Naive thymus-derived CD8-positive, alpha-beta T cell (primary cell): ENCODE results near the gene PABPN1L. TPM values are rescaled to one million over a fixed set of nuclear protein-coding genes. Genes with fewer than 3 reads are reported as not detected.

Experiments used
- ATAC-seq, 2 donors: fragments of 150-1000 bp; cut with Tn5 transposase in 1 of 2; sonication (Bioruptor Pico), chemical (Tn5 transposase) in 1 of 2; 1 replicate in 1 of 2; 2 replicates in 1 of 2; pipeline ENCODE4 v1.10.0; 2021; ENCODE audit warnings: mild to moderate bottlenecking in 2 of 2, moderate library complexity in 2 of 2
- POLR2A ChIA-PET: fragments of 350-600 bp; sonication (Branson Sonifier 250); formaldehyde crosslinking; loops from one replicate; lab custom pipeline; 2021; ENCODE audit warnings: antibody characterized with exemption; lab: Charles Lee
- DNase-seq, 10 donors: peaks; one replicate each; pipeline versions ENCODE4 v3.0.0 to v3.0.0-alpha.2; 2020 to 2022
- H3K27ac Mint-ChIP-seq, 10 donors: one replicate each; pipeline ENCODE4 v1.8.0; 2020 to 2022; ENCODE audit warnings: mild to moderate bottlenecking in 10 of 10, mixed read lengths in 10 of 10, moderate library complexity in 4 of 10, inconsistent platforms in 1 of 10
- H3K27me3 Mint-ChIP-seq, 5 donors: one replicate each; pipeline ENCODE4 v1.8.0; 2021 to 2022; ENCODE audit warnings: mixed read lengths in 5 of 5
- H3K36me3 Mint-ChIP-seq, 3 donors: one replicate each; pipeline ENCODE4 v1.8.0; 2020 to 2022; ENCODE audit warnings: mixed read lengths in 3 of 3, mild to moderate bottlenecking in 2 of 3, inconsistent platforms in 1 of 3
- H3K4me1 Mint-ChIP-seq, 4 donors: one replicate each; pipeline ENCODE4 v1.8.0; 2021 to 2022; ENCODE audit warnings: mixed read lengths in 4 of 4
- H3K4me3 Mint-ChIP-seq, 10 donors: one replicate each; pipeline ENCODE4 v1.8.0; 2020 to 2022; ENCODE audit warnings: mild to moderate bottlenecking in 10 of 10, mixed read lengths in 10 of 10, moderate library complexity in 6 of 10, inconsistent platforms in 1 of 10
- H3K9me3 Mint-ChIP-seq, 9 donors: one replicate each; pipeline ENCODE4 v1.8.0; 2020 to 2022; ENCODE audit warnings: mixed read lengths in 9 of 9, mild to moderate bottlenecking in 3 of 9, inconsistent platforms in 1 of 9, moderate library complexity in 1 of 9
- polyA plus RNA-seq, 3 donors: library from polyadenylated mRNA; unstranded; fragments of 300-500 nt; fragmentation: Illumina TruSeq; gene quantifications; one replicate each; pipeline ENCODE4 v1.2.3, GENCODE V29; 2021
- total RNA-seq, 8 experiments: library from RNA in 2 of 8; stranded (reverse) in 2 of 8; gene quantifications; one replicate each; pipeline ENCODE4 v1.2.3 and lab custom pipeline; 2021 to 2026

Gene PABPN1L, protein sequence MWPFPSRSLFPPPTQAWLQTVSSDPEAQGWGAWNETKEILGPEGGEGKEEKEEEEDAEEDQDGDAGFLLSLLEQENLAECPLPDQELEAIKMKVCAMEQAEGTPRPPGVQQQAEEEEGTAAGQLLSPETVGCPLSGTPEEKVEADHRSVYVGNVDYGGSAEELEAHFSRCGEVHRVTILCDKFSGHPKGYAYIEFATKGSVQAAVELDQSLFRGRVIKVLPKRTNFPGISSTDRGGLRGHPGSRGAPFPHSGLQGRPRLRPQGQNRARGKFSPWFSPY
- total RNA-seq: not detected
- not detected for polyA plus RNA-seq
- 0 reads per million in 6 experiments for total RNA-seq (lab: John Stamatoyannopoulos, UW)

DNA sequence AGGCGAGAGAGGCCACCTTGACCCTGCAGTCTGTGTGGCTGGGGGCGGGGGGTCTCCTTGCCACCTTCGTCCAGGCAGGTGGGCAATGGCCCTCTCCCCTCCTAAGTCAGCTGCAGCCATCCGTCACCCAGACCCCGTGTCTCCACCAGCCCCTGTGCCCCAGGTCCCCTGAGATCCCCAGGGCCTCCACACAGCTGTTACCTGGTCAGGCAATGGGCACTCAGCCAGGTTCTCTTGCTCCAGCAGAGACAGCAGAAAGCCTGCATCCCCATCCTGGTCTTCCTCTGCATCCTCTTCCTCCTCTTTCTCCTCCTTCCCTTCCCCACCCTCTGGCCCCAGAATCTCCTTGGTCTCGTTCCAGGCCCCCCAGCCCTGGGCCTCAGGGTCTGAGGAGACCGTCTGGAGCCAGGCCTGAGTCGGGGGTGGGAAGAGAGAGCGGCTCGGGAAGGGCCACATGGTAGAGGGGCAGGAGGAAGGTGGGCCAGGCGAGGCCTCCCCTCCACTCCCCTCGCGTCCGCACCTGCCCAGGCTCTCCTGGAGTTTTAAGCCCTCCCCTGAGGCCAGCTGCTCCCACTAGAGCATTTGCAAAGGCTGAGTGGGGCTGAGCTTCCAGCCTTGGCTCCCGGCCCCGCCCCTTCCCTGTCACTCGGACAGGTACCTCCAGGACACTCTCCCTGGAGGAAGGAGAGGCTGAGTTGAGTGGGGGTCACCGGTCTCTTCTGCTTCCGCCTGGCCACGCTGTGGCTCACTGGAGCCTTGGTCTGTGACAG, at the start of gene PABPN1L:
TSS of gene PABPN1L (minus strand) at position 510 of the 770 bp plus-strand sequence. CDS start at position 456, 54 bp downstream.
- POLR2A ChIA-PET: no interaction called here
- DNase-seq (no peak), ATAC-seq (no peak)
- Mint-ChIP-seq H3K4me3 (no peak within 1 kb of the TSS), H3K27ac (no peak within 1 kb of the TSS), H3K27me3 (peaks cover 1 to 15% (median 7%) of the 10 kb centered on the region in 5 donors), H3K36me3 (peaks cover 0 to 6% (median 0%) of the 10 kb centered on the region in 3 donors), H3K9me3 (no peaks in the 10 kb centered on the region), H3K4me1 (peaks cover 0 to 8% (median 5%) of the 10 kb centered on the region in 4 donors)

DNA sequence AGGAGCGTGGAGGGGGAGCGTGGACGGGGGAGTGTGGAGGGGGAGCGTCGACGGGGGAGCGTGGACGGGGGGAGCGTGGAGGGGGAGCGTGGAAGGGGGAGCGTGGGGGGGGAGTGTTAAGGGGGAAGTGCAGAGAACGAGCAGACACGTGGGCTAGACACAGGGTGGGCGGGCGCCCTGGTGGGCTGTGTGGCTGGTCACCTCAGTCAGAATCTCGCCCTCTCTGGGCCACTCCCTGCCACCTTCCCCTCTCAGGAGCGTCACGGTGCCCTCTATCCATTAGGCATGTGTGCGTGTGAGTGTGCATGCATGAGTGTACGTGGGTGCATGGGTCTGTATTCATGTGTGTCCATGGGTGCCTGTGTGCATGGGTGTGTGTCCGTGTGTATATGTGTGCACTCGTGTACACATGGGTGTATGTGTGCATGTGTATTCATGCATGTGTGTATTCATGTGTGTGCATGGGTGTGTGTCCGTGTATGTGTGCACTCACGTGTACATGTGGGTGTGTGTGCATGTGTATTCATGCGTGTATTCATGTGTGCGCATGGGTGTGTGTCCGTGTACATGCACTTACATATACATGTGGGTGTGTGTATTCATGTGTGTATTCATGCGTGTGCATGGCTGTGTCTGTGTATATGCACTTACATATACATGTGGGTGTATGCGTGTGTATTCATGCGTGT, 49.3 kb upstream of the PABPN1L start:
- no peak for DNase-seq
- ATAC-seq: no peak
- H3K4me1 Mint-ChIP-seq: peaks cover 0 to 17% (median under 1%) of the 10 kb centered on the region in 4 donors
- no peaks in the 10 kb centered on the region for H3K36me3 Mint-ChIP-seq
- H3K9me3 Mint-ChIP-seq: no peaks in the 10 kb centered on the region
- POLR2A ChIA-PET: no interaction called here
- H3K27me3 Mint-ChIP-seq: peaks cover 0 to 8% (median 1%) of the 10 kb centered on the region in 5 donors
- H3K4me3 Mint-ChIP-seq: no peak overlapping the region
- no peak overlapping the region for H3K27ac Mint-ChIP-seq

DNA sequence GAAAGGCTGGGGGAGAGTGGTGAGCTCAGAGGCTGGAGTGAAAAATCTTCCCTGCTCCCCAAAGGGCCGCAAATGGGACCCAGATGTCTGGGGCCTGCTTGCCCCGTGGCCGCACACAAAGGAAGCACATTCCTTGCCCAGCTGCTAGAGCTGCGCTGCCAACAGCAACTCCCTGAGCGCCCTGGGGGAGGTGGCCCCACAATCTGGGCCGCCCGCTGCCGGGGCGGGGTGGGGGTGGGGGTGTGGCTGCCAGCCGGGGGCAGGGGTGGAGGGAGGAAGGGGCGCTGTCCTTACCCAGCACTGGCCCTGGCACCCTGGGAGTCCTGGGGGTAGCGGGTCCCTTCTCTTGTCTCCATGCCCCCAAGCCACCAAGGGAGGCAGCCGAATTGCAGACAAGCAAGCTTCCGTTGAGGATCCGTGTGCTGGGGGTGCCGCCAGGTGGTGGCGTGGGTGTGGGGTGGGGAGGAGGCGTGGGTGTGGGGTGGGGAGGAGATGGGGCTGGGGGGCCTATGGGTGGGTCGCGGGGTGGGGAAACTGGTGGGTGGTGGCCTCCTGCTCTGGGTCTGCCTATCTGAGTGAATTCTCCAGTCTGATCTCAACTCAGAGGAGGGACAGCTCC, 48.4 kb upstream of the PABPN1L start:
- Mint-ChIP-seq H3K4me1 (peaks cover 0 to 14% (median 6%) of the 10 kb centered on the region in 4 donors), H3K4me3 (no peak overlapping the region), H3K36me3 (no peaks in the 10 kb centered on the region), H3K27ac (no peak overlapping the region), H3K9me3 (no peaks in the 10 kb centered on the region), H3K27me3 (peaks cover 0 to 12% (median 1%) of the 10 kb centered on the region in 5 donors)
- POLR2A ChIA-PET: no interaction called here
- ATAC-seq (no peak), DNase-seq (no peak)

DNA sequence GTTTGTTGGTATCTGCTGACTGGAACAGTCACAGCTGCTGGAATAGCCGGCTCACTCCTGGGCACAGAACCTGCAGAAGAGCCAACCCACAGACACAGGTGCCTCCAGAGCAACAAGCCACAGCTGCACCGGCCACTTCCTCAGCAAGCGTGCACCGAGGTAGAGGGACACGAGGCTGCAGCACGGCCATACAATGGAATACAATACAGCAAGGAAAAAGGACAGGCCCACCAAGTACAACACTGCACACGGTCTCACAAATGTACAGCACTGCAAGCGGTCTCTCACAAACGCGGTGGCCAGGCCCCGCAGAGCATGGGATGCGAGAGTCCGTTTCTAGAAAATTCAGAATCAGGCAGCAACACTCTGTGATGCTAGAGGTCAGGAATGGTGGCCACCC, 47.4 kb upstream of the PABPN1L start:
- Mint-ChIP-seq H3K9me3 (no peaks in the 10 kb centered on the region), H3K27me3 (peaks cover 0 to 12% (median 1%) of the 10 kb centered on the region in 5 donors), H3K36me3 (no peaks in the 10 kb centered on the region), H3K4me1 (peaks cover 0 to 8% (median 6%) of the 10 kb centered on the region in 4 donors), H3K27ac (no peak overlapping the region), H3K4me3 (no peak overlapping the region)
- POLR2A ChIA-PET: no interaction called here
- ATAC-seq: no peak
- no peak for DNase-seq

DNA sequence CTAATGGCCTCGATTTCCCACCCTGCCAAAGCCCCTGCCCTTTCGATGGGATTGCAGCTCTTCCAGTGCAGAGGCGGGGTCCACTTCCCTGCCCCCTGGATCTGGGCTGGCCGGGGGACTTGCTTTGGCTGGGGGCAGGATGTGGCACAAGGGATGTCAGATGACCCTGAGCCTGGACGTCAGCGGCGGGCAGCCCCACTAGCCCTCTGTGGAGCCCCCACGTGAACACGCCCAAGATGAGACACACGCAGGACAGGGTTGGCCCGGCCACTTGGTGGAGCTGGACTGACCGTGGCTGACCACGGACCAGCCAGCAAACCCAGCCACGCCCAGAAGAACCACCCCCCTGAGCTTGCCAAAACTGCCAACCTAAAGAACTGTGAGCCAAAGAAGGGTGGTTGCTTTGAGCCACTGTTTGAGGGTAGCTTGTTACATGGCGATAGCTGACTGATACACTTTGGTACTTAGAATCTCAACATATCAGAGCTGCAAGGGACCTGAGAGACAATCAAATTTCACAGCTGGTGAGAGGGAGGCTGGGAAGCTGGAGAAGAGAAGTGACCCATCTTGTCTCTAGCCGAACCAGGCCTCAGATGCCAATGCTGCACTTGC, 46.6 kb upstream of the PABPN1L start:
- peaks cover 0 to 12% (median 1%) of the 10 kb centered on the region in 5 donors for H3K27me3 Mint-ChIP-seq
- H3K27ac Mint-ChIP-seq: no peak overlapping the region
- H3K4me3 Mint-ChIP-seq: no peak overlapping the region
- H3K9me3 Mint-ChIP-seq: no peaks in the 10 kb centered on the region
- DNase-seq (no peak), ATAC-seq (no peak)
- POLR2A ChIA-PET: interaction anchor here (0.6 kb wide), 1 partner anchor 148 kb away, joined by 4 read pairs; no protein-coding TSS in a partner anchor
- H3K4me1 Mint-ChIP-seq: peaks cover 0 to 7% (median 6%) of the 10 kb centered on the region in 4 donors
- H3K36me3 Mint-ChIP-seq: no peaks in the 10 kb centered on the region

DNA sequence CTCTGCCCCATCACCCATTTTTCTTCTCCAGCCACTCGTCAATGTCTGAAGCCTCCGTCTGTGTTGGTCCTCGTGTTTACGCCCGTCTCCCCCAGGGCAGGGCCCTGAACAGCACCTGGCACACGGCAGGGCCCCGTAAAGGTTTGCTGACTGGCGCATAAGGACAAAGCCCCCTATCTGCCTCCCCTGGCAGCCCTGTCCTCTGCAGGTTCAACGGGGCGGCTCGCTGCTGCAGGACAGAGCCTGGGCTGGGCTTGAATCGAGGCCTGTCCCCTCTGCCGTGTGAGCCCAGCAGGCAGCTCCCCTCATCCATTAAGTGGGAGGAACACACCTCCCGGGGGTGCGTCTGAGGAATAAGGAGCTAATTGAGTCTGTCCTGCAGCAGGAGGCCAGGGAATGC, 46.1 kb upstream of the PABPN1L start:
- H3K9me3 Mint-ChIP-seq: no peaks in the 10 kb centered on the region
- H3K4me3 Mint-ChIP-seq: no peak overlapping the region
- no peak for ATAC-seq
- H3K27ac Mint-ChIP-seq: no peak overlapping the region
- POLR2A ChIA-PET: interaction anchor here (0.6 kb wide), 1 partner anchor 148 kb away, joined by 4 read pairs; no protein-coding TSS in a partner anchor
- no peak for DNase-seq
- H3K36me3 Mint-ChIP-seq: no peaks in the 10 kb centered on the region
- H3K27me3 Mint-ChIP-seq: peaks cover 0 to 12% (median 1%) of the 10 kb centered on the region in 5 donors
- H3K4me1 Mint-ChIP-seq: peaks cover 0 to 7% (median 6%) of the 10 kb centered on the region in 4 donors

DNA sequence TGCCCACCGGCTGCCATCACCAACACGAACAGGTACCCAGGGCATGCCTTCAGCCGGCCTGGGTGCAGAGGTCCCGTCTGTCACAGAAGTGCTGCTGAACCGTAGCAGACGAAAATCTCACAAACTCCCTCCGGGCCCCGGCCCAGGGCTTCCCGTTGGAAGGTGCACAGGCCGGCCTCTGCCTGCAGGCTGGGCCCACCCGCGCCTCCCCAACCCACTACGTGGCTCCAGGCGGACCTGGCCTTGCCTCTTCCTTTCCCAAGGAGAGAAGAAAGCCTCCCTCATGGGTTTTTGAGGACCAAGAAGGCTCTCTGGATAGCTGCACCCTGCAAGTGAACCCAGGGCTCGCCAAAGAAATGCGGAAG, 45.5 kb upstream of the PABPN1L start:
- H3K4me3 Mint-ChIP-seq: no peak overlapping the region
- peaks cover 0 to 12% (median 1%) of the 10 kb centered on the region in 5 donors for H3K27me3 Mint-ChIP-seq
- DNase-seq (no peak), ATAC-seq (no peak)
- POLR2A ChIA-PET: no interaction called here
- H3K4me1 Mint-ChIP-seq: peaks cover 0 to 7% (median 6%) of the 10 kb centered on the region in 4 donors
- no peak overlapping the region for H3K27ac Mint-ChIP-seq
- H3K9me3 Mint-ChIP-seq: no peaks in the 10 kb centered on the region
- H3K36me3 Mint-ChIP-seq: no peaks in the 10 kb centered on the region

DNA sequence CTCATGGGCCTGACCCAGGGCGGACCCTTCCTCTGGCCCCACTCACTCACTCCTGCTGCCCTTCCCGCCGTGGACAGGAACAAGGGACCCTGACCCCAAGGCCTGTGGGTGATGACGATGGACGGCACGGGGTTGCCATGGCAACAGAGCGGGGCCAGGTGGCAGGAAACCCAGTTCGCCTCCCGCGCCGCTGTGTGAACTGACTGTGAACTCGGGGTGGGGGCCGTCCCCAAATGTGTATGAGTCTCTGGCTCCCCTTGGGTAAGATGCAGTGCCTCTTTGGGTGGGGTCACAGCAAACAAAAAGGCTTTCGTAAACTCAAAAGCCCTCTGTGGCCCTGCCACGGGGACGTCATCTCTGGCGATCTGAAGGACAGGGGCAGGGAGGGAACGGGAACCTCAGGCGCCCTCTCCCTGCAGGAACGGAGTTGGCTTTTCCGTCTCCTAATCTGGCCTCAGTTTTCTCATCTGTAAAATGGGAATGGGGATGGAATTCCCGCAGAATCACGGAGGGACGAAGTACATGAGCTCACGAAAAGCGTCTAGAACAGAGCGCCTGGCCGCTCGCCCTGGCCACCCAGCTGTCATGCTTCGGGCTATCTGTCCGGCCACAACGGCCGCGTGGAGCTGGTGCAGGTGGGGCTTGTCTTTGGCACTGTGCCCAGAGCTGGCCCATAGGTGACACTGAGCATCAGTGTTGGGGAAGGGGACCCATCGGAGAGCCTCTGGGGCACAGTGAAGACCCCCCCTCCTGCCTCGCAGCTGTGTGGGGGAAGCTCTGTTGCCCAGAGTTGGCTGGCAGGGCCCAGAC, 44.9 kb upstream of the PABPN1L start:
- peaks cover 0 to 7% (median 6%) of the 10 kb centered on the region in 4 donors for H3K4me1 Mint-ChIP-seq
- H3K27me3 Mint-ChIP-seq: peaks cover 0 to 11% (median 1%) of the 10 kb centered on the region in 5 donors
- H3K9me3 Mint-ChIP-seq: no peaks in the 10 kb centered on the region
- no peak overlapping the region for H3K4me3 Mint-ChIP-seq
- no peak overlapping the region for H3K27ac Mint-ChIP-seq
- no peak for DNase-seq
- POLR2A ChIA-PET: no interaction called here
- no peaks in the 10 kb centered on the region for H3K36me3 Mint-ChIP-seq
- no peak for ATAC-seq

DNA sequence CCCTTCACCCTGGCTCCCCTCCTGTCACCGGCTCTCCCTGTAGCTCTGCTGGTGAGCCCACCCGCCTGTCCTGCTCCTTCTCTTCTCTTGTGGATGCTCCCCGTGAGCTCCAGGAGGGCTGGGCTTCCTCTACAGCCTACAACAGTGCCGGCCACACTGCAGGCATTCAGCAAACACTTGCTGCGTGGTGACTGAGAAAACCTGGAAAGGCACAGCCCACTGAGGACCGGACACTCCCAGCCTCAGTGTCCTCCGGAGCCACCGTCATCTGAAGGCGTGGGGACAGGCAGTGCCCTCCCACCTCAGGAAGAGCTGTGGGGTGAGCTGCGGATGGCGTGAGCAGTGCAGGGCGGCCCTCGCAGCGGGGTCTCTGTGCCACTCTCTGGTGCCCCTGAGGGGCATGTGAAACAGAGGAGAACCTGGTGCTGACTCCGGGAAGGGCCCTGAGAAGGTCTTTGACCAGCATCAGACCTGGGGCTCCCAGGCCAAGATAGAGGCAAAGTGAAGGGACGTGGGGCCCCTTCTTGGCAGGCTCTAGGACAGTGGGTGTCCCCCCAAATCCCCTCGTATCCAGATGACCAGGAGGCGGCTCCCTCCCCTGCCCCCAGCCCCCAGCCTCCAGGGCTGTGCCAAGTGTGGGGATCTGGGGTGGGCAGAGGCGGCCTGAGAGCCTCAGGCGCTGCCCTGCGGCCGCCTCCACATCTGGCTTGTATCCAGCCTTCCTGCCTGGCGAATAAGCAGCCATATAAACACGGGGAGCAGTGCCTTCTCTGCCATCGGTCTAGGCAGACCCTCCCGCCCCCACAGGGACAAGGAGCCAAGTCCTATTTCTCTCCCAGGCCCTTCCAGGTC, 44.0 kb upstream of the PABPN1L start:
- ATAC-seq: no peak
- Mint-ChIP-seq H3K4me3 (no peak overlapping the region), H3K9me3 (no peaks in the 10 kb centered on the region), H3K4me1 (peaks cover 0 to 9% (median 5%) of the 10 kb centered on the region in 4 donors), H3K27me3 (peaks cover 0 to 8% (median 1%) of the 10 kb centered on the region in 5 donors), H3K27ac (no peak overlapping the region), H3K36me3 (no peaks in the 10 kb centered on the region)
- POLR2A ChIA-PET: no interaction called here
- DNase-seq: no peak

DNA sequence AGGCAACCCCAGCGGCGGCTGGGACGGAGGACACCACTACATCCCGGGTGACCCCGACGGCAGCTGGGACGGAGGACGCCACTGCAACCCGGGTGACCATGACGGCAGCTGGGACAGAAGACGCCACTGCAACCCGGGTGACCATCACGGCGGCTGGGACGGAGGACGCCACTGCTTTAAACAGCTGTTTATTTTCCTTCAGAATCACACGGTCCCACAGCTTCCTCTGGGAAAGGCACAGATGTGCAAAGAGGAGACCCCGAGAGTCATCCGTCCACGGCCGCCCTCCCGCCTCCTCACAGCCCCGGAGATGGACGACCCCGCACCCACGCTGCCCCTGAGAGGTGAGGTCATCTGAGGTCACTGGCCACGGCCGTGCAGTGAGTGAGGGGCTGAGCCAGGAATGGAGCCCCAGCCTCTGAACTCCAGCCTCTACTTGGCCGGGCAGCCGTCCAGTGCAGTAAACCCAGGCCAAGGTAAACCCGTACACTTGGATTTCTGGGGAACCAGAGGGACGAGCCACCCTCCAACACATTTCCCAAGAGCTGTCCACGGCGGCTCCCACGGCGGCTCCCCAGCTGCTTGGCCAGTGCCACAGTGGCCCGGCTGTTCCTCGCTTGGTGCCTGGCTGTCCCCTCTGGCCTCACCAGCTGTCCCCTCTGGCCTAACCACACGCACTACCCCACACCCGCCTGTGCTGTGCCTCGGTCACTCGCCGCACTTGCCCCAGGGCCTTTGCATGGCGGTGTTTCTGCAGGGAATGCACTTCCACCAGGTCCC, 43.2 kb upstream of the PABPN1L start:
- Mint-ChIP-seq H3K9me3 (no peaks in the 10 kb centered on the region), H3K27ac (no peak overlapping the region), H3K27me3 (peaks cover 0 to 8% (median 1%) of the 10 kb centered on the region in 5 donors), H3K36me3 (no peaks in the 10 kb centered on the region), H3K4me3 (no peak overlapping the region), H3K4me1 (peaks cover 0 to 9% (median 5%) of the 10 kb centered on the region in 4 donors)
- POLR2A ChIA-PET: no interaction called here
- ATAC-seq: no peak
- DNase-seq: no peak
